GM21390 (cell line): ENCODE measurements around the gene RAI14.
"Not testable (repeated sequence)": the region's sequence is repeated elsewhere in the genome, so short reads cannot be mapped to it uniquely, and the experiment has no call there.

Source experiments
- ATAC-seq: cut with Tn5 transposase; IDR thresholded peaks from one replicate; pipeline ENCODE4 v1.9.1; 2021; ENCODE audit not compliant: unreplicated experiment

Gene RAI14

DNA sequence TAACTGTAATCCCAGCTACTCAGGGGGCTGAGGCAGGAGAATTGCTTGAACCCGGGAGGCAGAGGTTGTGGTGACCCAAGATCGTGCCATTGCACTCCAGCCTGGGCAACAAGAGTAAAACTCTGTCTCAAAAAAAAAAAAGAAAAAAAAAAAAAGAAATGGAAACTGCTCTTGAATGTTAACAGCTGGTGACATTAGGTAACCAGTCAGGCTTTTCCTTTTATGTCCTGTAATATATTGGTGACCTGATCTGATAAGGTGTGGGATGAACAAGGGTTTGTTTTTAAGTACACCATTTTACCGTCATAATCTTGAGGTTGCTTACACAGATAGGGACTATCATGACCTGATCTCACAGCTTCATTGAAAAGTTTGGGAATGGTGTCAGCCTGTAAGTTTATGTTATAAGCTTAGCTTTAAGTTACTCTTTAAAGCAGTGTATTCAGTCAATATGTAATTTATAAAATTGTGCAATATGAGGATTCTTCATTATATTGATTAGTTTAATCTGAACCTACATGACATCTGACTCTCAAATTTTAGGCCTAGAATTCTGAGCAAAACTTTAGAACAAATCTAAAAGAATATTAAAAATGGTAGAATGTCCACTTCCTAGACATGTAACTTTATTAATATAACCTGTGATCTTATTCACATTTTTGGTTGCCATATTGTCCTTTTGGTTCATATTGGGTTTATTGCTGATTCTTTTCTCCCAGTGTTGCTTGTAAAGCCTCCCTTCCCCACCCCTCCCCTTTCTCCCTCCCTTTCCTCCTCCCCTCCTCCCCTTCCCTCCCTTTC, 41.4 kb downstream of the RAI14 start:
- ATAC-seq = no peak

DNA sequence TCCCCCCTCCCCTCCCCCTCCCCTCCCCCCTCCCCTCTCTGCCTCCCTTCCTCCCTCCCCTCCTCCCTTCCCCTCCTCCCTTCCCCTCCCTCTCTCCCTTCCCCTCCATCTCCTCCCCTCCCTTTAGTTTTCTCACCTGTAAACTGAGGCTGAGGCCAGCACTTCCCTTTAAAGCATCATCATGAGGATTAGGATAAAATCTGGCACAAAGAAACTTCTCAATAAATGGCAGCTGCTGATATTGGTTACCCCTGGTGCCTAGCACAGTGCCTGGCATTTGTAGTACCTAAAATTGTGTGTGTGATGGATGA, 41.9 kb downstream of the RAI14 start:
- ATAC-seq = no peak

DNA sequence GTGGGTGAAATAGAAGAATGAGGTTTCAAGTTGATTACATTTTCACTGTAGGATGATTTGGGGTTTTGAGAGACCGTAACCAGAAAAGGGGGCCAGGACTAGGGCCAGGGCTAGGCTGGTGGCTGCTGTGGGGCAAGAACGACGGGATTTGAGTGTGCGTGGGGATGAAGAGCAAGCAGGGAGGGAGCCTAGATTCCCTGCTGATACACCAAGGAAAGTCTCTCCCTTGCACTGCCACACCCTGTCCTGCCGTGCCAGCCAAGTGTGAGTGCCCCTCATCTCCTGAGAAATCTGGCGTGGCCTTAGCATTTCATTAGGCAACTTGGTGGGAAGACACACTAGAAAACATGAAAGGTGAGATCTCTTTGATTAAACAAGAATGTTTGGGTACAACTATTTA, 42.6 kb downstream of the RAI14 start:
- ATAC-seq = no peak

DNA sequence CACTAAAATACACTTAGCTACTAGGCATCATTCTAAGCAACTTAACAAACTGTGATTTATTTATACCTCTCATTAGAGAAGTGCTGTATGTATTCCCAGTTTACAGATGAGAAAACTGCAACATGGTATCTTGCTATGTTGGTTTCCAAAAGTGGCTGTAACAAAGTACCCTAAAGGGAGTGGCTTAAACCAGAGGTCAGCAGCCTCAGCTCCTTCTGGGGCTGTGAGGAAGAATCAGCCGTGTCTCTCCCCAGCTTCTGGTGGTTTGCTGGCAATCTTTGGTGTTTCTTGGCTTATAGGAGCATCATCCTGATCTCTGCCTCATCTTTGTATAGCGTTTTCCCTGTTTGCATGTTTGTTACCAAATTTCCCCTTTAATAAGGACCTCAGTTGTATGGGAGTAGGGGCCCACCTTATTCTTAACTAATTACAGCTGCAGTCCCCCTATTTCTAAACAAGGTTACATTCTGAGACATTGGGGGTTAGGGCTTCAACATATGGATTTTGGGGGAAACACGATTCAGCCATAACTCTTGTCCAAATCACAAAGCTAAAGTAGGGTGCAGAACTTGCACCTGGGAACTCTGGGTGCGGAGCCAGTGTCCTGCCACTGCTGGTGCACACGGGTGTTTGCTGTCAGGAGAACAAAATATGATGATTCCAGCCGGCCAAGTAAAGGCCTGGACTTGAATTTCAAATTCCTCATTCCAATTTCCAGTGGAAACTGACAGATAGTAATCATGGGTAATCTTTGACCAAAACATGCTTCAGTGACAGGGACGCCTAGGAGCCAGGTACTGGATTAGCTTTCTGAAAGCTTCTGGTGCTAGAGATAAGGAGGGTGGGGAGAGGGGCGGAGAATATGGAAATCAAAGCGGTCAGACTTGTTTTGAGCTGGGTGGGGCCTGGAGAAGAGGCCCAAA, 43.3 kb downstream of the RAI14 start:
- ATAC-seq = no peak

DNA sequence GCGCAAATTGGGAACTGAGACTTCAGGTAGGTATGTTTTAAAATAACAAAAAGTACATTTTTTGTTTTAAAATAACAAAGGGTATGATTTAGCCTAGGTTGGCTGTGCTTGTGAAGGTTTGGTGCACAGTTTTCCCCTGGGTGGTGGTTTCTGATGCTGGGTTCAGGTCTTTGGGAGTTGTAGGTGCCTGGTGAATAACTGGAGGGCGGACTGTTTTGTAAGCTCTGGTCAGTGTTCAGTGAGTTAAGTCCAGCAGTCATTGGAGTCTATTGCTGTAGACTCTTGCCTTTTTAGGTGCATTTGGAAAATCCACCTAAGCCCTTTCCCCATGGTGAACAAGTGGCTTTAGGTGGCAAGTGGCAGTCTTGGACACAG, 43.9 kb downstream of the RAI14 start:
- no peak for ATAC-seq

DNA sequence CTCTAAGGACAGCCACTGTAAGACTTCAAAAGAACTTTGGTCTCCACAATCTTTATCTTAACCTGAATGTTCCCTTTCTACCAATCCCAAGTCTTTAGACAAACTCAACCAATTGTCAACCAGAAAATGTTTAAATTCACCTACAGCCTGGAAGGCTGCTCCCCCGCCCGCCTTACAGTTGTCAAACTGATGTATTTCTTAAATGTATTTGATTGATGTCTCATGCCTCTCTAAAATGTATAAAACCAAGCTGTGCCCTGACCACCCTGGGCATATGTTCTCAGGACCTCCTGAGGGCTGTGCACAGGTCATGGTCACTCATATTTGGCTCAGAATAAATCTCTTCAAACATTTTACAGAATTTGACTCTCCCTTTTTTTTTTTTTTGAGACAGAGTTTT, 45.3 kb downstream of the RAI14 start:
- not testable (repeated sequence) for ATAC-seq

DNA sequence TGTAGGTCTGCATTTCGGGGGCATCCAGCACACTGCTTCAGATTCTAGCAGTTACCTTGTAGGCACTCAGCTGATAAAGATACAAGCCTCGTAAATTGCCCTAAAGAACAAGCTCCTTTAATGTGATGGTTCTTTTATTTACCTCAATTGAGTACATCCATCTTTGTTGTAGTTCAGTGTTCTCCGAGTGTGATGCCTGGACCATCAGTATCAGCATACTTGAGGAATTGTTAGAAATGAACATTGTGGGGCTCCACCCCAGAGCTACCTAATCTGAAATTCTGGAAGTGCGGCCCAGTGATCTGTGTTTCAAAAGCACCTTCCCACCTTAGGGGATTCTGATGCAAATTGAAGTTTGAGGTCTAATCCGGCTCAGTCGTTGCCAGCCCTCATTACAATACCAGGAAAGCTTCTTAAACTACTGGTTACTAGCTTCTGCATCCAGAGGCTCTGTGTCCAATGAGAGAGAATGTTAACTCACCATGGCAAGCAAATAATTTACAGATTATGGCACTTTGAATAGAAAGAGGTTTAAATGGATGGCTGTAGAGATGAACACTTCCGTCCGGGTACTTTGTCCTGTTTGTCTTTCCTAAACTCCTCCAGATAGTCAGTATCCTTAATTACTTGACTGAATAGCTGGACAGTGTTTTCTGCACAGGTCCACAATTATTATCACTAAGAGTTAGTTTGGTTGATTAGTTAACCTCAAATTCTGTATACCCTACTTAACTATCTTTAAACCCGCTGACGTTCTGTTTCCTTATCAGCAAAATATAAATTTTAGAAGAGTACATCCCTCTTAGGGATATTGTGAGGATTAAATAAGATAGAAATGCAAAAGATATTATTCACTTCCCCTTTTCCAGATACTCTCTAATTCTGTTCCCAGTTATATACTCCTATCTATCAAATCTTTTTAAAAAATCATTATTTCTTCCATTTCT, 47.9 kb downstream of the RAI14 start:
- ATAC-seq = no peak

DNA sequence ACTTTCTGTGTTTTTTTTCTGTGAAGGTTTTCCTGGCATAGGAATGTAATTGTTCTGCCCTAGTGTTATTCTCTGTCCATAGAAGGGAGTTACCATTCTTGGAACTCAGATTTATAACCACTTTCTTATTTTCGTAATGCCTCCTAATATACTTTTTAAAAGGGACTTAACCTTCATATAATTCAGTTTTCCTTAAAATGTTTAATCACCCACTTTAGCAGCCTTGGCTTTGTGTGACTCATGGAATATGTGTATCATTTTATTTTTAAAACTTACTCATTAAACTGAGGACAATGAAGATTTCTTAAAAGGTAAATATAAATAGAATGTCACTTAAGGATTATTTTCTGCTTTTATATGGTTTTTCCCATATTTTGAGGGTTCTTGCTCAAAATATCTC, 50.0 kb downstream of the RAI14 start:
- ATAC-seq = no peak

DNA sequence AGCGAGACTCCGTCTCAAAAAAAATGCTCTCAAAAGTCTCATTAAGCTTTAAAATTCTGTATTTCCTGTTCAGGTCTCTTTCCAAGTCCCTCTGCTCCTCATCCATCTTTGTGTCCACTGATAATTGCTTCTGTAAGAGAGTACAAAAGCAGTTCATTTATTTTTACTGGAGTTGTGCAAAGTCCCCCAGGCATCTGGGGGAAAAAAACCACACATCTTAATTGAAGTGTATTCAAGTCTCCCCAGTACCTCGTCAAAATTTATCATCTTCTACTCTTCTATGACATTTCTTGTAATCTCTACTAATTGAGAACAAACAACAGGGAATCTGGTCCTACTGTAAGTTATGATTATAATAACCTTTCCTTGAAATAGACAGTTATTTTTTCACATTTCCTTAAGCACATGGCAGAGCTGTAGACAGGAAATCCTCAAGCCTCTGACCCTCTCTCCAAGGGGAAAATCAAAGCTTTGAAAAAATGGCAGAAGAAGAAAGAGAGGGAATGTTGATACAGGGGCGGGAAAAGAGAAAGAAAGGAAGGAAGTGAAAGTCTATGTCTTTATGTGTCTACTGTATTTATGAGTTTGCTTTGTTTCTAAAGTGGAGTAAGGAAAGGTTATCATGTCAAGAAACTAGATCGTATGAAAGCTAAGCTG, 51.5 kb downstream of the RAI14 start:
- ATAC-seq = no peak

DNA sequence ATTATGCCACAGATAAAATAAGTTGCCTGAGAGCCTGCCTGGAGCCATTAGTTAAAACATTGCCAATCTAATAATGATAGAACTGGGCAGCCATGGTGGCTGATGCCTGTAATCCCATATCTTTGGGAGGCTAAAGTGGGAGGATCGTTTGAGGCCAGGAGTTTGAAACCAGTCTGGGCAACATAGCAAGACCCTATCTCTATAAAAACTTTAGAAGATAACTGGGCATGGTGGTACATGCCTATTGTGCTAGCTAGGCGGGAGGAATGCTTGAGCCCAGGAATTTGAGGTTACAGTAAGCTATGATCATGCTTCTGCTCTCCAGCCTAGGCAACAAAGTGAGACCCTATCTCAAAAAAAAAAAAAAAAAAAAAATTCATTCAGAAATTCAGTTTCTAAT, 52.6 kb downstream of the RAI14 start:
- ATAC-seq = no peak

DNA sequence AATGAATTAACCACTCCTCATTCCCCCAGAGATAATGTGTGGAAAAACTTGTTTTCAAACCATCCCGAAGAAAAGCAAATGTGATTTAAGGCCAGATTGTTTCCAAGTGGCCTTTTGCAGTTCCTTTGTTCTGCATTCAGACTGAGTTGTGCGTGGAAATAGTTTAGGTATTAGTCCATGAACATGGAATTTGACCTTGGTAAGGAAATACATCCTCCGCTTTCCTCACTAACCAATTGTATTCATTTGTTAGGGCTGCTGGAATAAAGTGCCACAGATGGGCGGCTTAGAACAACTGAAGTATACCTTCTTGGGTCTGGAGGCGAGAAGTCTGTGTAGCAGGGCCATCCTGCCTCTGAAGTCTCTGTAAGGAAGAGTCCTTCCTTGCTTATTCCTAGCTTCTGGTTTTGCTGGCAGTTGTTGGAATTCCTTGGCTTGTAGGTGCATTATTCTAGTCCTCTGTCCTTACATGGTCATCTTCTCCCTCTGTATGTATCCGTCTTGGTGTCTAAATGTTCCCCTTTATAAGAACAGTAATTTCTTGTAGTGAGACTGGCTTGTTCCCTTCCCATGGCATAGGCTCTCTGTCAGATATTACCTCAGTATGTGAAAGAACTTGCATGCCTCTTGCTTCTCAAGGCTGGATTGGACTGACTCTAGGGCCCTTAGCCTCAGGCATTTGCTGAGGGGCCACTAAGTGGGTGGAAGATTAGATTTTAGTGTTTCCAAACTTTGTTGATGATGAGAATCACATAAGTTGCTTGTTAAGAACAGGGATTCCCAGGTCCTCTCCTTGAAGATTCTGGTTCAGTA, 53.9 kb downstream of the RAI14 start:
- no peak for ATAC-seq

DNA sequence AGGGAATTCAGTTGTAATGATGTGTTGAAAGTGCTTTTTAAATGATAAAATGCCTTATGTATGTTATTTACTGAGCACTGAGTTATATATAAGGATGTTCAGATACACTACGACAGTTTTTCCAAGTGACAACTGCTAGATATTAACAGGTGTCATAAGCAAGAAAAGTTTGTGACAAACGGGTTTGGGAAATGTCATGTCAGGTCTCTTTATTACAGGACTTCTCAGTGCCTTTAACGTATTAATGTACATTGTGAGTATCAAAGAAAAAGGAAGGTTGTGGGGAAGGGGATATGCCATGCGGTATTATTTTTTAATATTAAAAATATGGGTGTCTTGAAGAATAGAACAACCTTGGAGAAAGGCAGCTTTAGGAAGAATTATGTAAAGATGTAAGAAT, 56.4 kb downstream of the RAI14 start:
- no peak for ATAC-seq

DNA sequence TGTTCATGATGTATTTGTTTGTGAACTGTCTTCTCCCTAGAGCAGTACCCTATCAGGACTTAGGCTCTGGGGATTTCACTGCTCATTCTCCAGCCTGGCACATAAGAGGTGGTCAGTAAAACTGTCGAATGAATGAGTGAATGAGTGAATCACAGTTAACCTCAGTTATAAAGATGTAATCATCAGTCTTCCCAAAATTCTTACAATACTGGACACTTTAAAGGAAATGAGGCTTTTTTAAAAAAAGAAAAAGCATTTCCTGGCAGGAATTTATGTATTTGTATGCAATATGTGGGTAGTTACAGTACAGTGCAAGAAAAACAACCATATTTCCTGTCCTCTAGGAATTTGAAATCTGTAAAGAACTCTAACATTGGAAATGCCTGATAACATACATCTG, 59.6 kb downstream of the RAI14 start:
- ATAC-seq = no peak

DNA sequence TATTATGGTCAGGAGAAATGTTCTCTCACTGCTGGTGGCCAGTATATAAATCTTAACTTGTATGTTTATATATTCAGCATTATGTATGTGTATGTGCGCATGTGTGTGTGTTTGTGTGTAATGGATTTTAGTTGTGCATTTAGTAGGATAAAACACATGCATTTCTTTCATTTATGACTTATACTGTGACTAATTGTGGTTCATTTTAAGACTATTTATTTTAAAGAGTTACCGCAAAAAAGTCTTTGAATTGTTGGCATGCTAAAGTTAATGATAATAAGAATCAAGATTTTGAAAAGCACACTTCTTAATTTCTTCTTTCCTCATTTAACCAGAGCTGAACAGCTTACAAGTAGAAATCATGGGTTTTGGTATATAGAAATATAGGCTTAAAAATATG, 60.9 kb downstream of the RAI14 start:
- no peak for ATAC-seq

DNA sequence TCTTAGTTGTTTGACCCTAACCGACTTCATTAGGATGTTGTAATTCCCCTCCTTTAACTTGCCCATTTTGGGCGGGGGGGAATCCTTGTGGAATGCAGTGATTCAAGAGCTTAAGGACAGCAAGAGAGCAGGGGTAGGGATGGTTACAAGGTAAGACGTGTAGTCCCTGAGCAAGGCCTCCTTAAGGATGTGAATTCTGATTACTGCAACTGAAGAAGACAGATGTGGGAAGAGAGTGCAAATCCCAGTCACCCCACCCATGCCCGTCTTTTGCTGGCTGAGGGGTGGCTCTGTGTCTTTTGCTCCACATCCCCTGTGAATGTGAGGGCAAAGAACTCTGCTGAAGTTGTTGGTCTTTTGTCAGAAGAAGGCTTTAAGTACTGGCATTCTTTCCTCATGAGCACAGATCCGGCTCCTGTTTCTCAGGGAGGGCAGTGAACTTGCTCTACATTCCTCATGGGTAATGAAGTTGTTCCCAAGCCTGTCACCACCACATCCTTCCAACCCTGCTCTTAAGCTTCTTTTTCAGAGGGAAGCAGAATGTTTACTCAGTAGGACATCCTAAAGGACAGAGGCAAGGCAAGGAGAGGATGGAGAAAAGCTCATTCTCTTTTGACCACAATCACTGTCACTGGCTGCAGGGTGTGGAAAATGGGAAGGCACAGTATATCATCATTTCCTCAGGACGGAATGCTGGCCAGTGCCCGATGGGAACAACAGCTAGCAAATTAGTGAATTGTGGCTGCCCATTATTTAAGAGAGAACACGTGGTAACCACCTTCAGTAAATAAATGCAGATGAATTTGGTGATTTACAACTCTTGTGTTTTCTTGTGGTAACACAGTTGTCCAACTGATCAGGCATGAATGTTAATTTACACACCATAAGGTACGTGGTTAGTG, 61.5 kb downstream of the RAI14 start:
- ATAC-seq = no peak

DNA sequence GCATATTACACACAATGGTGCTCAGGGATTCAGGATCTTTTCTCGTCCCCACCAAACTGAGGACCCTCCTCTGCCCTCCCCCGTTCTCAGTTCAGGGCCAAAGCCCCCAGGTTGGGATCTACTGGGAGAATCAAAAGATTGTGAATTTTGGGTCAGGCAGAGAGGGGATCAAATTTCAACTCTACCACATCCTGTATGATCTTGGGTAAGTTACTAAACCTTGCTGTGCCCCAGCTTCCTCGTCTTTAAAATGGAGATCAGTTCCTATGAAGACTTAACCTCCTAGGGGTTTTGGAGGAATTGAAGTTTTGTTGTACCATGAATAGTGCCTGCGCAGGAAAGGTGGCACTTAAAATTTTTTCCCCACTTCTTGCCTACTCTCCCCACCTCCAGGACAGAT, 62.4 kb downstream of the RAI14 start:
- ATAC-seq = no peak

DNA sequence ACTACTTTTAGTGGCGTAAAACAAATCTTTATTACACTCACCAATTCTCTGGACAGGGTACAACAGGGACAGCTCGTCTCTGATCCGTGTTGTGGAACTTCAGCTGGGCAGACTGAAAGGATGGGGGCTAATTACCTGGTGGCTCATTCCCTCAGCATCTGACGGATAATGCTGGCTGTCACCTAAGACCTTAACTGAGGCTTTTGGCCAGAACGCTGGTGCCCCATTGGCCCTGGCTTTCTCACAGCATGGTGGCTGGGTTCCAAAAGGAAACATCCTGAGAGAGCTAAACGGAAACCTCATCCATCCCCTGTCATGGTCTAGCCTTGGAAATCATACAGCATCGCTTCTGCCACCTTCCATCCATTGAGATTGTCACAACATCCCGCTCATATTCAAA, 62.9 kb downstream of the RAI14 start:
- ATAC-seq = no peak

DNA sequence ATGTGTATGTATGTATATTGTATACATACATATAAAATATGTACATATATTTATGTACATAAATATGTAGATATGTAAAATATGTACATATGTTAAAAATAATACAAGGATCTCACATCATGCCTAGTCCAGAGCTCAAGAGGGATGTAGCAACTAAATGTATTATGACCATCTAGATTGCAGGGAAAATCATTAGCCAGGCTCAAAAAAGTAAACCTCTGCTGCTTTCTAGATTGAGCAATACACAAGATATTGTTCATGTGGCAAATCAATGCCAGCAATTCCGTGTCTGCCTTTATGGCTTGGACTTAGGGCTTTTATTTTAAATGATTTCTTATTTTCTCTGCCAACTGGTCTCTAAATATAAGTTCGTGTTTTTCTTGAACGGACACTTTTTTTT, 65.2 kb downstream of the RAI14 start:
- no peak for ATAC-seq

DNA sequence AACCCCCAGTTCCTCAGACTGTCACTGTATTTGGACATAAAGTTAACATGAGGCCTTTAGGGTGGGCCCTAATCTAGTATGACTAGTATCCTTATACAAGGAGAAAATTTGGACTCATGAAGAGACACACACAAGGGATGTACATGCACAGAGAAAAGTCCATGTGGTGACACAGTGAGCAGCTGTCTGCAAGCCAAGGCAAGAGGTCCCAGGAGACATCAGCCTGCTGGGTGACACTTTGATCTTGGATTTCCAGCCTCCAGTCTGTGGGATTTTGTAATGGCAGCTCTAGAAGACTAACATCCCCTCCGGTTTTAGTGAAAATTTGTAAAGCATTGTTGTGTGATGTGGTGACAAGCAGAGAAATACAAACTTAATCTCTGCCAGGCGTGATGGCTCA, 66.1 kb downstream of the RAI14 start:
- ATAC-seq = no peak
